ENCODE data around the gene PSAT1. TPM values are rescaled to one million over a fixed set of nuclear protein-coding genes. Genes with fewer than 3 reads are reported as not detected.

PSAT1 gene
- total and polyA plus RNA-seq, 2 of the 8 experiments (the other 6 are each of a cell fraction or from before 2014, with no cell fraction given) = 204 to 341 TPM

DNA sequence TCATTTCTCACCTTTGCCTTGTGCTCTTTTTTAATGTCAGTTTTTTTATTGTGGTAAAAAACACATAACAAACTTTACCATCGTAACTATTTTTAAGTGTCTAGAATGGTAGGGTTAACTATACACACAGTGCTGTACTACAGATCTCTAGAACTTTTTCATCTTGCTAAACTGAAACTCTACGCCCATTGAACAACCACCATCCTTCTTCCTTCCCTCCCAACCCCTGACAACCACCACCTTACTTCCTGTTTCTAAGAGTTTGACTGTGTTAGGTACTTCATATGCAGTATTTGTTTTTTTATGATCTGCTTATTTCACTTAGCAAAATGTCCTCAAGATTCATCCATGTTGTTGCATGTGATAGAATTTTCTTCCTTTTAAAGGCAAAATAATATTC is 54.9 kb downstream of the PSAT1 start (continued):
- TF ChIP-seq, protein P1, sequence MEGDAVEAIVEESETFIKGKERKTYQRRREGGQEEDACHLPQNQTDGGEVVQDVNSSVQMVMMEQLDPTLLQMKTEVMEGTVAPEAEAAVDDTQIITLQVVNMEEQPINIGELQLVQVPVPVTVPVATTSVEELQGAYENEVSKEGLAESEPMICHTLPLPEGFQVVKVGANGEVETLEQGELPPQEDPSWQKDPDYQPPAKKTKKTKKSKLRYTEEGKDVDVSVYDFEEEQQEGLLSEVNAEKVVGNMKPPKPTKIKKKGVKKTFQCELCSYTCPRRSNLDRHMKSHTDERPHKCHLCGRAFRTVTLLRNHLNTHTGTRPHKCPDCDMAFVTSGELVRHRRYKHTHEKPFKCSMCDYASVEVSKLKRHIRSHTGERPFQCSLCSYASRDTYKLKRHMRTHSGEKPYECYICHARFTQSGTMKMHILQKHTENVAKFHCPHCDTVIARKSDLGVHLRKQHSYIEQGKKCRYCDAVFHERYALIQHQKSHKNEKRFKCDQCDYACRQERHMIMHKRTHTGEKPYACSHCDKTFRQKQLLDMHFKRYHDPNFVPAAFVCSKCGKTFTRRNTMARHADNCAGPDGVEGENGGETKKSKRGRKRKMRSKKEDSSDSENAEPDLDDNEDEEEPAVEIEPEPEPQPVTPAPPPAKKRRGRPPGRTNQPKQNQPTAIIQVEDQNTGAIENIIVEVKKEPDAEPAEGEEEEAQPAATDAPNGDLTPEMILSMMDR (IDR thresholded peaks at IDR 0.05; ENCODE audit: control extremely low read depth in 1 of 3, insufficient read depth in 1 of 3, low read depth in 1 of 3, low read length in 3 of 3) = no peak
- TF ChIP-seq MAFK (IDR thresholded peaks at IDR 0.05; ENCODE audit: low read depth, low read length) = no peak

All from H1 (cell line).